GM19452 (cell line): ENCODE data around the gene SCYGR5.
"Not testable (repeated sequence)": the region's sequence is repeated elsewhere in the genome, so short reads cannot be mapped to it uniquely, and the experiment has no call there.

Experiments used
- ATAC-seq: cut with Tn5 transposase; IDR thresholded peaks from one replicate; pipeline ENCODE4 v1.9.1; 2021; ENCODE audit not compliant: unreplicated experiment

SCYGR5 gene

DNA sequence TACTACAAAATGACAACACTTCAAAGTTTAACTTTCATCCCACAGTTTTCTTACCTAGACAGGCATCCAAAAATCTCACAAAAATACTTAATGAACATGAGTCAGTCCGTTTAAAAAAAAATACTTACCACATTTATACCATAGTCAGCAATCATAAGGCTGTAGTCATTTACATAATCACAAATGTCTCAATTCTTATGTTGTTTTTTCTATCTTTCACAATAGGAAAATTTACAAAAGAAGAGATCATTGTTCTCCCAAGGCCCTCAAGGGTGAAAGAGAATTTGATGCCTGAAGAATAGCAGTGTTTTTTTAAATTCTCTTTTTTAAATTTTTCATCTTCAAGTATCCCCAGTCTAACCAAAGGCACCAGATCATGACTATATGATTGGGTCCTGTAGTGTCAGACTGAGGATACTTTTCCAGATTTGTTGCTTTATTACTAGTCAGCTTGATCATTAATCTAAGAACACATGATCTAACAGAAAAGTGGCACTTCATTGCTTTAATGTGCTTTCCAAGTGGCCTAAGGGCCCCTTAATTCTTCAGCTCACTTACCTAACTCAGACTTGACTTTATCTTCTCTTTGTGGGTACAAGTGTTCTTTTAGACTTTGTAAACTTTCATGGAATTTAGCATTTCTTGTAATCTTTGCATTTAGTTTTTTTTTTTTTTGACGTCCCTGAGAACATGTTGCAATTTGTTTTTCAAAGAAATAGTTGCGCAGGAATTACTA is 4.7 kb downstream of the SCYGR5 start:
- no peak for ATAC-seq

DNA sequence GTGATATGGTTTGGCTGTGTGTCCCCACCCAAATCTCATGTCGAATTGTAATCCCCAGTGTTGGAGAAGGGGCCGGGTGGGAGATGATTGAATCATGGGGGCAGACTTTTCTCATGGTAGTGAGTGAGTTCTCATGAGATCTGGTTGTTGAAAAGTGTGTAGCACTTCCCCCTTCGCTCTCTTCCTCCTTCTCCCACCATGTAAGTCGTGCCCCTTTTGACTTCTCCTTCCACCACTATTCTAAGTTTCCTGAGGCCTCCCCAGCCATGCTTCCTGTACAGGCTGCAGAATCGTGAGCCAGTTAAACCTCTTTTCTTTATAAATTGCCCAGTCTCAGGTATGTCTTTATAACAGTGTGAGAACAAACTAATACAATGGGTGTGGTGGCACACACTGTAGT is 7.0 kb downstream of the SCYGR5 start:
- ATAC-seq, result not testable (repeated sequence)

DNA sequence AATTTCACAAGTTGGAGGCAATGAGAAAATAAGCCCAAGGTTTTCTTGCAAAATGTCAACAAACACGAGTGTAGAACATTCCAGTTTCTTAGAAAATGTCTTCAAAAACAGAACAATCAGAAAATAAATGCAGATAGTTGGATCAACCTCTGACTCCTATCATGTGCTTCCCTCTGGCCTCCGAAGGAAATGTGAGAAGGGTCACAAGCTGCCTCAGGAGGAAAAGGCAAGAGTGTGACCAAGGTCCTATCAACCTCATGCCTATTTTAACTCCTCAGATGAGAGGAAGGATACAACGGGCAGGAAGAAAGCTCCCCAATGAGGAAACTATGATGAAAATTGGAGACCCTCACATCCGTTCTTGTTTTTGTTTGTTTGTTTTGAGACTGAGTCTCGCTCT is 7.9 kb downstream of the SCYGR5 start:
- ATAC-seq, result no peak

- no peak for ATAC-seq
Observed at GRCh38 chr2:227677928-227678327, 11.3 kb downstream of the SCYGR5 start.

DNA sequence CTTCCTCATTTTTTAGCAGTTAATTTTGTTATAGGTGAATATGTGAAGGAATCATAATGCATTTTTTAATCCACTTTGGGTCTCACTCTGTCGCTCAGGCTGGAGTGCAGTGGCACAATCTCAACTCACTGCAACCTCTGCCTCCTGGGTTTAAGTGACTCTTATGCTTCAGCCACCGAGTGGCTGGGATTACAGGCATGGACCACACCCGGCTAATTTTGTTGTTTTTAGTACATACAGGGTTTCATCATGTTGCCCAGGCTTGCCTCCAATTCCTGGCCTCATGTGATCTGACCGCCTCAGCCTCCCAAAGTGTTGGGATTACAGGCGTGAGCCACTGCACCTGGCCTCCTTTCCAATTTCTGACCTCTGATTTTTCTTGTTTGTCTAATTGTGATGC is 17.7 kb downstream of the SCYGR5 start:
- ATAC-seq, result no peak

- ATAC-seq, result no peak
Observed at GRCh38 chr2:227687189-227687588, 20.6 kb downstream of the SCYGR5 start.

GRCh38 chr2:227696990-227697679 is 30.5 kb downstream of the SCYGR5 start:
- no peak for ATAC-seq

GRCh38 chr2:227701556-227701955 is 35.0 kb downstream of the SCYGR5 start:
- ATAC-seq, result no peak

DNA sequence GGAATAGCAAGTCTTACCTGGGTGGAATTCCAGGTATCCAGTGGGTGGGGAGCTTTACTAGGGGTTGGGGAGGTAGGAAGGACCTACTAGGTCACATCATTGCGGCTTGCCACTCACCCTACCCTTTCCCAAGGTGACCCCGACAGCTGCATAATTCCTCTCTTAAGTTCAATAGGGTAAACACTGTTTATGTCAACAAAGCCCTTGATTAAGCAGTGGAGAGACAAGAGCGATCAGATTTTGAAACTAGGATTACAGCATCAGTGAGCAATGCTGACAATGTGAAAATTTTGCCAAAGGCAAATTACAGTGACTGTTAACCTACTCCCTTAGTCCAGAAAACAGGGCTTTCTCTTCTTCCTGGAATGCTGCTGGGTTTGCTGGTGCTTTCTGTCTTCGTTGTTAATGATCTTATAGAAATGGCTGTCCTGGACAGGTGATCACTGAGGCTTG is 36.7 kb downstream of the SCYGR5 start:
- ATAC-seq, result no peak

GRCh38 chr2:227703961-227704360 is 37.4 kb downstream of the SCYGR5 start:
- ATAC-seq, result no peak

- no peak for ATAC-seq
Observed at GRCh38 chr2:227706859-227707258, 40.3 kb downstream of the SCYGR5 start.

DNA sequence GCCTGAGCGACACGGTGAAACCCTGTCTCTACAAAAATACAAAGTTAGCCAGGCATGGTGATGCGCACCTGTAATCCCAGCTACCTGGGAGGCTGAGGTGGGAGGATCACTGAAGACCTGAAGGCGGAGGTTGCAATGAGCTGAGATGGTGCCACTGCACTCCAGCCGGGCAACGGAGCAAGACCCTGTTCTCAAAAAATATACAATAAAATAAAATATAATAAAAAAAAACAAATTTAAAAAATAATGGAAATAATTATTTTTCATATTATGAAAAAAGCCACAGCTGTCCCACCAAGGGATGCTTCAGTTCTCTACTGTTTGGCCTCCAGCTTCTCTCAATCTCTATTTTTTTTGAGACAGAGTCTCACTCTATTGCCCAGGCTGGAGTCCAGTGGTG is 40.8 kb downstream of the SCYGR5 start:
- ATAC-seq, result no peak

GRCh38 chr2:227710986-227711385 is 44.4 kb downstream of the SCYGR5 start:
- ATAC-seq, result no peak

GRCh38 chr2:227713291-227713690 is 46.7 kb downstream of the SCYGR5 start:
- no peak for ATAC-seq

GRCh38 chr2:227716501-227716900 is 49.9 kb downstream of the SCYGR5 start:
- ATAC-seq, result no peak
